Activated CD8-positive, alpha-beta memory T cell treated with anti-CD3 and anti-CD28 coated beads, Interleukin-2, amount 50 U/mL, for 48 hours (primary cell): ENCODE measurements around the gene PDE6B.
"Not testable (repeated sequence)": the region's sequence is repeated elsewhere in the genome, so short reads cannot be mapped to it uniquely, and the experiment has no call there.

ENCODE experiments used
- DNase-seq: peaks from one replicate; pipeline ENCODE4 v3.0.0-alpha.2; 2020

The PDE6B gene

GRCh38 chr4:622996-623913 is 2.1 kb upstream of the PDE6B start:
- DNase-seq: no peak

- DNase-seq: no peak
Measured at GRCh38 chr4:623914-624566, 1.3 kb upstream of the PDE6B start.

- no peak for DNase-seq
Measured at GRCh38 chr4:625631-626161, 323 bp downstream of the PDE6B start.

- DNase-seq: no peak
Measured at GRCh38 chr4:626201-627091, 1.1 kb downstream of the PDE6B start.

GRCh38 chr4:627347-628125 is 2.2 kb downstream of the PDE6B start:
- DNase-seq: no peak

- no peak for DNase-seq
Measured at GRCh38 chr4:628311-628741, 3.0 kb downstream of the PDE6B start.

GRCh38 chr4:628821-629635 is 3.7 kb downstream of the PDE6B start:
- DNase-seq: no peak

GRCh38 chr4:629636-629914 is 4.2 kb downstream of the PDE6B start:
- DNase-seq: no peak

- no peak for DNase-seq
Measured at GRCh38 chr4:629915-630641, 4.7 kb downstream of the PDE6B start.

GRCh38 chr4:630656-631055 is 5.3 kb downstream of the PDE6B start:
- DNase-seq: no peak

GRCh38 chr4:632196-632790 is 6.9 kb downstream of the PDE6B start:
- no peak for DNase-seq

- no peak for DNase-seq
Measured at GRCh38 chr4:632926-633325, 7.6 kb downstream of the PDE6B start.

GRCh38 chr4:633406-633805 is 8.0 kb downstream of the PDE6B start:
- no peak for DNase-seq

- no peak for DNase-seq
Measured at GRCh38 chr4:633976-634598, 8.7 kb downstream of the PDE6B start.

- no peak for DNase-seq
Measured at GRCh38 chr4:634599-634985, 9.2 kb downstream of the PDE6B start.

GRCh38 chr4:635066-635835 is 9.9 kb downstream of the PDE6B start:
- not testable (repeated sequence) for DNase-seq

- DNase-seq: no peak
Measured at GRCh38 chr4:635851-636627, 10.7 kb downstream of the PDE6B start.

GRCh38 chr4:636628-637159 is 11.3 kb downstream of the PDE6B start:
- no peak for DNase-seq
